ENCODE results near the gene GUSB. TPM values are rescaled to one million over a fixed set of nuclear protein-coding genes. Genes with fewer than 3 reads are reported as not detected.
"Not testable (repeated sequence)": the region's sequence is repeated elsewhere in the genome, so short reads cannot be mapped to it uniquely, and the experiment has no call there.

The GUSB gene
- 25.4 TPM for polyA plus RNA-seq (2013, experiment 1 of 2)
- polyA plus RNA-seq (2013, experiment 2 of 2) = 24.9 TPM

GRCh38 chr7:65981965-65982792, at the start of gene GUSB:
Gene GUSB, minus strand, starts transcription at chr7:65982213. Its CDS starts 30 bp downstream, at chr7:65982183.
- H3K14ac ChIP-seq (ENCODE audit: low read length) = no peak within 1 kb of the TSS
- H3K4me2 ChIP-seq (ENCODE audit: insufficient read depth, low read length, poor library complexity, severe bottlenecking) = peak within 1 kb of the TSS; percentile 57
- H4K8ac ChIP-seq (ENCODE audit: low read depth, low read length) = no peak within 1 kb of the TSS
- H2BK15ac ChIP-seq (ENCODE audit: low read length) = peak within 1 kb of the TSS; percentile 75
- H3K4me3 ChIP-seq (ENCODE audit: low read length in 2 of 2) = peak within 1 kb of the TSS; percentile 71 to 85
- H4K91ac ChIP-seq (ENCODE audit: low read depth, low read length, poor library complexity) = no peak within 1 kb of the TSS
- H3K27me3 ChIP-seq (ENCODE audit: control insufficient read depth in 3 of 3, insufficient read depth in 3 of 3, low read depth in 1 of 3, low read length in 3 of 3) = no peaks in the 10 kb centered on the region
- no CpG with 5 or more reads among the region's 62 CpGs for WGBS, 2 donors (ENCODE audit: extremely low coverage in 2 of 2, insufficient read length in 2 of 2, insufficient replicate concordance in 1 of 2)
- H3K4me1 ChIP-seq (ENCODE audit: control insufficient read depth in 2 of 2, insufficient read depth in 1 of 2, low read depth in 1 of 2, low read length in 2 of 2) = peaks cover 8% of the 10 kb centered on the region in 2 donors
- H2AK5ac ChIP-seq (ENCODE audit: low read depth, low read length) = peak within 1 kb of the TSS; percentile 81
- peak within 1 kb of the TSS; percentile 98 for H3K18ac ChIP-seq (ENCODE audit: low read length)
- no peak within 1 kb of the TSS for H2BK120ac ChIP-seq (ENCODE audit: low read depth, low read length)
- peak within 1 kb of the TSS; percentile 91 for H3K9ac ChIP-seq (ENCODE audit: low read depth, low read length, poor library complexity)
- DNase-seq (ENCODE audit: low spot score) = peak; percentile 90
- peak within 1 kb of the TSS; percentile 87 for H2BK5ac ChIP-seq (ENCODE audit: low read length)
- peak within 1 kb of the TSS; percentile 49 for H3K27ac ChIP-seq (replicated peaks; ENCODE audit: low read length)
- H3K23ac ChIP-seq (ENCODE audit: low read depth, low read length, poor library complexity) = peak within 1 kb of the TSS; percentile 85
- peak within 1 kb of the TSS; percentile 96 for H2AFZ ChIP-seq (ENCODE audit: low read length)
- H3K9me3 ChIP-seq (replicated peaks in 1 of 2; ENCODE audit: control insufficient read depth in 2 of 2, insufficient read depth in 1 of 2, low read depth in 1 of 2, low read length in 2 of 2) = no peaks in the 10 kb centered on the region
- peaks cover 14 to 25% of the 10 kb centered on the region in 2 donors for H3K36me3 ChIP-seq (replicated peaks in 1 of 2; ENCODE audit: control insufficient read depth in 2 of 2, insufficient read depth in 2 of 2, low read length in 2 of 2)
- H3K4ac ChIP-seq (ENCODE audit: low read length) = peak within 1 kb of the TSS; percentile 95
- peaks cover 14% of the 10 kb centered on the region for H3K79me1 ChIP-seq (ENCODE audit: low read depth, low read length)
- peak within 1 kb of the TSS; percentile 41 for H2BK12ac ChIP-seq (ENCODE audit: low read length)

DNA sequence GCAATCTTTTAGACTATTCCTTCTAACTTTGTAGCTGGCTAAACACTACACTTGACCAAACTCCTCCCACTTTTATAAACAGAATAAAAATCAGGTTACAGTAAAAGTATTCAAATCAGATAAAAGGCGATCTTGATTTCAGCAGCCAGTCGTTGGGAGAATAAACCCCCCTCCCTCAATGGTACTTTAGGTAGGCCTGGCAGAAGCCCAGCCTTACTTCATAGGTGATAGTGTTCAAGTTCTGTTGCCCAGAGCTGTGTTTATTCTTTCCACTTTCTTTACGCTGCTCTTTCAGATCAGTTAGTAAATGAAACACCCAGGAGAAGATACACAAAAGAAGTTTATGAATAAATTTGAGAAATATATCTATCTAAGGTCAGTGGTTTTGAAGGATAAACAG, 46.3 kb upstream of the GUSB start:
- H2BK120ac ChIP-seq (ENCODE audit: low read depth, low read length) = not testable (repeated sequence)

DNA sequence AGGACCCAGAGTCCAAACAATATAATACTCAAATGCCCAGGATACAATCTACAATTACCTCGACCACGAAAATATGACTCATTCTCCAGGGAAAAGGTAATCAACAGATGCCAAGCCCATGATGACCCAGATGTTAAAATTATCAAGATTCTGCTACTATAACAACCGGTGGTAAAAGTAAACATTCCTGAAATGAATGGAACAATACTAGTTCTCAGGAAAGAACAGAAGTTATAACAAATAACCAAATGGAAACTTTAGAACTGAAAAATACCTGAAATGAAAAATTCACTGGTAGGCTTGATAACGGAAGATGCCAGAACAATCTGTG, 34.1 kb upstream of the GUSB start:
- Histone ChIP-seq H3K27ac (replicated peaks; ENCODE audit: low read length) (no peak overlapping the region), H3K14ac (ENCODE audit: low read length) (no peak overlapping the region), H3K9ac (ENCODE audit: low read depth, low read length, poor library complexity) (no peak overlapping the region), H3K23ac (ENCODE audit: low read depth, low read length, poor library complexity) (no peak overlapping the region), H3K4ac (ENCODE audit: low read length) (no peak overlapping the region), H3K36me3 (replicated peaks in 1 of 2; ENCODE audit: control insufficient read depth in 2 of 2, insufficient read depth in 2 of 2, low read length in 2 of 2) (no peaks in the 10 kb centered on the region), H4K91ac (ENCODE audit: low read depth, low read length, poor library complexity) (no peak overlapping the region), H3K9me3 (replicated peaks in 1 of 2; ENCODE audit: control insufficient read depth in 2 of 2, insufficient read depth in 1 of 2, low read depth in 1 of 2, low read length in 2 of 2) (no peaks in the 10 kb centered on the region), H3K27me3 (ENCODE audit: control insufficient read depth in 3 of 3, insufficient read depth in 3 of 3, low read depth in 1 of 3, low read length in 3 of 3) (peaks cover 0 to 3% (median 0%) of the 10 kb centered on the region in 3 experiments), H3K18ac (ENCODE audit: low read length) (no peak overlapping the region), H2BK120ac (ENCODE audit: low read depth, low read length) (no peak overlapping the region), H2AFZ (ENCODE audit: low read length) (no peak overlapping the region), H3K4me1 (ENCODE audit: control insufficient read depth in 2 of 2, insufficient read depth in 1 of 2, low read depth in 1 of 2, low read length in 2 of 2) (no peaks in the 10 kb centered on the region), H4K8ac (ENCODE audit: low read depth, low read length) (no peak overlapping the region), H3K79me1 (ENCODE audit: low read depth, low read length) (no peaks in the 10 kb centered on the region), H3K4me3 (ENCODE audit: low read length in 2 of 2) (no peak overlapping the region), H3K4me2 (ENCODE audit: insufficient read depth, low read length, poor library complexity, severe bottlenecking) (no peak overlapping the region), H2BK12ac (ENCODE audit: low read length) (no peak overlapping the region), H2BK5ac (ENCODE audit: low read length) (no peak overlapping the region), H2BK15ac (ENCODE audit: low read length) (no peak overlapping the region), H2AK5ac (ENCODE audit: low read depth, low read length) (no peak overlapping the region)
- no peak for DNase-seq (ENCODE audit: low spot score)
- WGBS, 2 donors (ENCODE audit: extremely low coverage in 2 of 2, insufficient read length in 2 of 2, insufficient replicate concordance in 1 of 2) = no CpG with 5 or more reads among the region's 4 CpGs

More for the DNA sequence above, 46.3 kb upstream of the GUSB start:
- not testable (repeated sequence) for H3K4me3 ChIP-seq (ENCODE audit: low read length in 2 of 2); H3K36me3 ChIP-seq (replicated peaks in 1 of 2; ENCODE audit: control insufficient read depth in 2 of 2, insufficient read depth in 2 of 2, low read length in 2 of 2); H3K27ac ChIP-seq (replicated peaks; ENCODE audit: low read length); H2BK12ac ChIP-seq (ENCODE audit: low read length); DNase-seq (ENCODE audit: low spot score); H2AK5ac ChIP-seq (ENCODE audit: low read depth, low read length); H2AFZ ChIP-seq (ENCODE audit: low read length); H3K27me3 ChIP-seq (ENCODE audit: control insufficient read depth in 3 of 3, insufficient read depth in 3 of 3, low read depth in 1 of 3, low read length in 3 of 3); H3K4me1 ChIP-seq (ENCODE audit: control insufficient read depth in 2 of 2, insufficient read depth in 1 of 2, low read depth in 1 of 2, low read length in 2 of 2); H3K4ac ChIP-seq (ENCODE audit: low read length); H3K9ac ChIP-seq (ENCODE audit: low read depth, low read length, poor library complexity); H3K4me2 ChIP-seq (ENCODE audit: insufficient read depth, low read length, poor library complexity, severe bottlenecking); H4K91ac ChIP-seq (ENCODE audit: low read depth, low read length, poor library complexity); H3K18ac ChIP-seq (ENCODE audit: low read length); H3K79me1 ChIP-seq (ENCODE audit: low read depth, low read length); H2BK15ac ChIP-seq (ENCODE audit: low read length); H2BK5ac ChIP-seq (ENCODE audit: low read length); H3K9me3 ChIP-seq (replicated peaks in 1 of 2; ENCODE audit: control insufficient read depth in 2 of 2, insufficient read depth in 1 of 2, low read depth in 1 of 2, low read length in 2 of 2); H3K14ac ChIP-seq (ENCODE audit: low read length); H4K8ac ChIP-seq (ENCODE audit: low read depth, low read length); H3K23ac ChIP-seq (ENCODE audit: low read depth, low read length, poor library complexity)
- no CpG with 5 or more reads among the region's 3 CpGs for WGBS, 2 donors (ENCODE audit: extremely low coverage in 2 of 2, insufficient read length in 2 of 2, insufficient replicate concordance in 1 of 2)

DNA sequence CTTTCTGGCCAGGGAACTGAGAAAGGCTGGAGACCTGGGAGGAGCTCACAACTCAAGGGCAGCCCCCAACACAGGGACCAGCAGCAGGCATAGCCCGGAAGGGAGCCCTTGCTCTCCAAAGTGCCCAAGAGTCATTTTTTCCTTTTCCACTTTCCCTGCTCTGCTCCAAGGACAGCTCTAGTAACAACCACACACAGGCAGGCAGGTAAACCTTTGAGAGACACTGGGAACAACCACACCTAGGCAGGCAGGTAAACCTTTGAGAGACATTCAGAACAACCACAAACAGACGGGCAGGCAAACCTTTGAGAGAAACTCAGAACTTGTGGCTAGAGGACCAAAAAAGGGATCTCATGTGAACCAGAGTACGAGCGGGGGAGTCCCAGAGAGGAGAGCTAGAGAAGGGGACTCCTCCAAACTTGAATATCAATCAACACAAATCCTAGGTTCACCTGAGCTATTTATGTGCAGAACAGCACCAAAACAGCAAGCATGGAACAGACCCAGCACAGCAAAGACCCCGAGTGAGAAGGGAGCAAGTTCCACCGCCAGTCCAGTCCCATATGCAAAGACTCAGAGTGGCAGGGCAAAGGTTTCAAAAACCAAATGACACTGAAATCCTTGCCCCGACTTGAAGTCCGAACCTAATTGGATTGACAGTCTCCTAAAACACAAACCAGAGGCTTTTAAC, 33.6 kb upstream of the GUSB start:
- no peak overlapping the region for H4K91ac ChIP-seq (ENCODE audit: low read depth, low read length, poor library complexity)
- H3K27me3 ChIP-seq (ENCODE audit: control insufficient read depth in 3 of 3, insufficient read depth in 3 of 3, low read depth in 1 of 3, low read length in 3 of 3) = peaks cover 0 to 3% (median 0%) of the 10 kb centered on the region in 3 experiments
- H2AFZ ChIP-seq (ENCODE audit: low read length) = no peak overlapping the region
- no peak for DNase-seq (ENCODE audit: low spot score)
- no peak overlapping the region for H2BK15ac ChIP-seq (ENCODE audit: low read length)
- H3K9ac ChIP-seq (ENCODE audit: low read depth, low read length, poor library complexity) = no peak overlapping the region
- no peaks in the 10 kb centered on the region for H3K4me1 ChIP-seq (ENCODE audit: control insufficient read depth in 2 of 2, insufficient read depth in 1 of 2, low read depth in 1 of 2, low read length in 2 of 2)
- H2BK120ac ChIP-seq (ENCODE audit: low read depth, low read length) = no peak overlapping the region
- no peaks in the 10 kb centered on the region for H3K36me3 ChIP-seq (replicated peaks in 1 of 2; ENCODE audit: control insufficient read depth in 2 of 2, insufficient read depth in 2 of 2, low read length in 2 of 2)
- no peak overlapping the region for H3K23ac ChIP-seq (ENCODE audit: low read depth, low read length, poor library complexity)
- H3K18ac ChIP-seq (ENCODE audit: low read length) = no peak overlapping the region
- no peaks in the 10 kb centered on the region for H3K9me3 ChIP-seq (replicated peaks in 1 of 2; ENCODE audit: control insufficient read depth in 2 of 2, insufficient read depth in 1 of 2, low read depth in 1 of 2, low read length in 2 of 2)
- no peak overlapping the region for H2AK5ac ChIP-seq (ENCODE audit: low read depth, low read length)
- H3K4me2 ChIP-seq (ENCODE audit: insufficient read depth, low read length, poor library complexity, severe bottlenecking) = no peak overlapping the region
- no peaks in the 10 kb centered on the region for H3K79me1 ChIP-seq (ENCODE audit: low read depth, low read length)
- WGBS, 2 donors (ENCODE audit: extremely low coverage in 2 of 2, insufficient read length in 2 of 2, insufficient replicate concordance in 1 of 2) = no CpG with 5 or more reads among the region's 8 CpGs
- no peak overlapping the region for H2BK5ac ChIP-seq (ENCODE audit: low read length)
- H2BK12ac ChIP-seq (ENCODE audit: low read length) = no peak overlapping the region
- no peak overlapping the region for H4K8ac ChIP-seq (ENCODE audit: low read depth, low read length)
- H3K4ac ChIP-seq (ENCODE audit: low read length) = no peak overlapping the region
- no peak overlapping the region for H3K4me3 ChIP-seq (ENCODE audit: low read length in 2 of 2)
- H3K27ac ChIP-seq (replicated peaks; ENCODE audit: low read length) = no peak overlapping the region
- H3K14ac ChIP-seq (ENCODE audit: low read length) = no peak overlapping the region

Measured in neuronal stem cell (in vitro differentiated cells).